ENCODE measurements around the gene AKR1C8. TPM values are rescaled to one million over a fixed set of nuclear protein-coding genes. Genes with fewer than 3 reads are reported as not detected.

Gene AKR1C8
- total RNA-seq (not detected in 2 replicates), polyA plus RNA-seq (not detected in 2 replicates), polyA minus RNA-seq (not detected in 2 replicates)
- not detected for total RNA-seq (2013)

DNA sequence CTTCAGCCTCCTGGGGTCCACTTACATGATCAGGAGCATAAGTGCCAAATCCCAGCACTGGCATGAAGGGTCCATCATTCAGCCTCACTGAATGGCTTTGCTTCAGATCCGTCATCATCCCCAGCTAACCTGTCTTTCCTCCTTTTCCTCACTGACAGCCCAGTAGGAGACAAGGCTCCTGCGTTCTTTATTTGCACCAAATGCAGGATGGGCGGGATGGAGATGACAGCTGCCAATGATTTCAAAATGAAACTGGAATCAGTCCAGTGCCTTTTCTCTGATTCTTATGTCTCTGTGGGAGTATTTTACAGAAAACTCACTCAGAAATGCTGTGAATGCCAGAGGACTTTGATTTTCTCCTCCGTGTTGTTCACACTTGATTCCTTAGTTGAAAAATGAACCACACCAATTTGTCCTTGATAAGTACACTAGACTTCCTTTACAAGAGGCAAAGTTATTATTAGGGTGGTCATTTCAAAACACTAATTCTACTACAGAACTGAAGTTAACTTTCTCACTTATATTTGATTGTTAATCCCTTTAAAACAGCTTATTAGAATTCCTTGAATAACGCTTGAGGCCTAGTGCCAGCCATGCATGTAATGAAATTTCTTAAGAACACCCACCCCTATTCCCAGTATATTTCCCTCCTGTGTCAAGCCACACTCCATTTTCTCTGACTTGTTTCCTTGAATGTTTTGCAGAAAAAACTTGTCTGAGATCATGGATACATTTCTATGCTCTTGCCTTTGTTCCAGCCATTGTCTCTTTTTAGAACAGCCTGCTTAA is at the start of gene AKR1C8:
TSS of gene AKR1C8 (minus strand) at position 164 of the 789 bp plus-strand sequence. CDS start at position 118, 46 bp downstream.
- no peaks in the 10 kb centered on the region for H3K4me1 Mint-ChIP-seq
- WGBS (ENCODE audit: insufficient coverage): 90% methylated on average over 1 of the region's 5 CpGs
- Histone ChIP-seq H3K27ac (ENCODE audit: low read length in 2 of 2) (no peak within 1 kb of the TSS), H2AFZ (ENCODE audit: insufficient read depth, low read depth, low read length, poor library complexity, severe bottlenecking) (no peak within 1 kb of the TSS), H3K9me3 (ENCODE audit: control extremely low read depth in 1 of 3, control insufficient read depth in 2 of 3, insufficient read depth in 1 of 3, low read length in 2 of 3) (no peaks in the 10 kb centered on the region), H3K36me3 (replicated peaks in 1 of 2; ENCODE audit: control extremely low read depth in 1 of 2, control insufficient read depth in 1 of 2, extremely low read depth in 1 of 2, insufficient read depth in 2 of 2, low read length in 1 of 2) (no peaks in the 10 kb centered on the region), H4K20me1 (ENCODE audit: control insufficient read depth, insufficient read depth, low read length, poor library complexity, severe bottlenecking) (no peaks in the 10 kb centered on the region), H3K4me1 (ENCODE audit: control insufficient read depth in 2 of 2, insufficient read depth in 2 of 2, low read length in 2 of 2) (no peaks in the 10 kb centered on the region), H3K27me3 (replicated peaks in 1 of 4; ENCODE audit: control extremely low read depth in 1 of 4, control insufficient read depth in 3 of 4, insufficient read depth in 4 of 4, low read length in 3 of 4) (no peaks in the 10 kb centered on the region), H3K4me3 (ENCODE audit: control extremely low read depth in 1 of 5, extremely low read depth in 1 of 5, insufficient read depth in 1 of 5, low read depth in 2 of 5, low read length in 4 of 5) (no peak within 1 kb of the TSS), H3K79me2 (ENCODE audit: control insufficient read depth, insufficient read depth, low read length) (no peaks in the 10 kb centered on the region), H3K4me2 (replicated peaks; ENCODE audit: low read depth, low read length, poor library complexity, severe bottlenecking) (no peak within 1 kb of the TSS), H3K9ac (ENCODE audit: low read length) (no peak within 1 kb of the TSS)
- no peak for DNase-seq
- CTCF ChIA-PET: no interaction called here
- no peaks in the 10 kb centered on the region for H3K9me3 Mint-ChIP-seq (ENCODE audit: insufficient read depth)
- POLR2A ChIA-PET: no interaction called here
- H3K27ac Mint-ChIP-seq: no peak within 1 kb of the TSS
- no peak within 1 kb of the TSS for H3K4me3 Mint-ChIP-seq
- H3K27me3 Mint-ChIP-seq: peaks cover 9% of the 10 kb centered on the region
- intact Hi-C loops (cut with micrococcal nuclease): no loop called here
- no peak for ATAC-seq (ENCODE audit: low read depth)
- TF ChIP-seq, protein P1, sequence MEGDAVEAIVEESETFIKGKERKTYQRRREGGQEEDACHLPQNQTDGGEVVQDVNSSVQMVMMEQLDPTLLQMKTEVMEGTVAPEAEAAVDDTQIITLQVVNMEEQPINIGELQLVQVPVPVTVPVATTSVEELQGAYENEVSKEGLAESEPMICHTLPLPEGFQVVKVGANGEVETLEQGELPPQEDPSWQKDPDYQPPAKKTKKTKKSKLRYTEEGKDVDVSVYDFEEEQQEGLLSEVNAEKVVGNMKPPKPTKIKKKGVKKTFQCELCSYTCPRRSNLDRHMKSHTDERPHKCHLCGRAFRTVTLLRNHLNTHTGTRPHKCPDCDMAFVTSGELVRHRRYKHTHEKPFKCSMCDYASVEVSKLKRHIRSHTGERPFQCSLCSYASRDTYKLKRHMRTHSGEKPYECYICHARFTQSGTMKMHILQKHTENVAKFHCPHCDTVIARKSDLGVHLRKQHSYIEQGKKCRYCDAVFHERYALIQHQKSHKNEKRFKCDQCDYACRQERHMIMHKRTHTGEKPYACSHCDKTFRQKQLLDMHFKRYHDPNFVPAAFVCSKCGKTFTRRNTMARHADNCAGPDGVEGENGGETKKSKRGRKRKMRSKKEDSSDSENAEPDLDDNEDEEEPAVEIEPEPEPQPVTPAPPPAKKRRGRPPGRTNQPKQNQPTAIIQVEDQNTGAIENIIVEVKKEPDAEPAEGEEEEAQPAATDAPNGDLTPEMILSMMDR (IDR thresholded peaks at IDR 0.05): no peak
- TF ChIP-seq EZH2 (IDR thresholded peaks at IDR 0.05; ENCODE audit: borderline replicate concordance, insufficient read depth, low read depth, low read length, poor library complexity, severe bottlenecking): no peak

- ChIA-PET POLR2A (no interaction called here), CTCF (no interaction called here)
- WGBS (ENCODE audit: insufficient coverage): 72% methylated on average over 5 of the region's 6 CpGs
- Histone ChIP-seq H2AFZ (ENCODE audit: insufficient read depth, low read depth, low read length, poor library complexity, severe bottlenecking) (no peak overlapping the region), H3K4me1 (ENCODE audit: control insufficient read depth in 2 of 2, insufficient read depth in 2 of 2, low read length in 2 of 2) (no peaks in the 10 kb centered on the region), H3K36me3 (replicated peaks in 1 of 2; ENCODE audit: control extremely low read depth in 1 of 2, control insufficient read depth in 1 of 2, extremely low read depth in 1 of 2, insufficient read depth in 2 of 2, low read length in 1 of 2) (no peaks in the 10 kb centered on the region), H3K4me2 (replicated peaks; ENCODE audit: low read depth, low read length, poor library complexity, severe bottlenecking) (no peak overlapping the region), H3K79me2 (ENCODE audit: control insufficient read depth, insufficient read depth, low read length) (no peaks in the 10 kb centered on the region), H3K27me3 (replicated peaks in 1 of 4; ENCODE audit: control extremely low read depth in 1 of 4, control insufficient read depth in 3 of 4, insufficient read depth in 4 of 4, low read length in 3 of 4) (no peaks in the 10 kb centered on the region), H4K20me1 (ENCODE audit: control insufficient read depth, insufficient read depth, low read length, poor library complexity, severe bottlenecking) (no peaks in the 10 kb centered on the region), H3K4me3 (ENCODE audit: control extremely low read depth in 1 of 5, extremely low read depth in 1 of 5, insufficient read depth in 1 of 5, low read depth in 2 of 5, low read length in 4 of 5) (no peak overlapping the region), H3K9me3 (ENCODE audit: control extremely low read depth in 1 of 3, control insufficient read depth in 2 of 3, insufficient read depth in 1 of 3, low read length in 2 of 3) (no peaks in the 10 kb centered on the region), H3K9ac (ENCODE audit: low read length) (no peak overlapping the region), H3K27ac (ENCODE audit: low read length in 2 of 2) (no peak overlapping the region)
- Mint-ChIP-seq H3K27me3 (peaks cover 6% of the 10 kb centered on the region), H3K9me3 (ENCODE audit: insufficient read depth) (peaks cover 7% of the 10 kb centered on the region), H3K4me1 (no peaks in the 10 kb centered on the region), H3K4me3 (no peak overlapping the region), H3K27ac (no peak overlapping the region)
- ATAC-seq (ENCODE audit: low read depth) (no peak), DNase-seq (no peak)
- TF ChIP-seq, protein P1 (IDR thresholded peaks at IDR 0.05): no peak
- TF ChIP-seq EZH2 (IDR thresholded peaks at IDR 0.05; ENCODE audit: borderline replicate concordance, insufficient read depth, low read depth, low read length, poor library complexity, severe bottlenecking): no peak
- intact Hi-C loops (cut with micrococcal nuclease): no loop called here
Measured at GRCh38 chr10:5234106-5234860, 49.3 kb upstream of the AKR1C8 start.

Measured in B cell (primary cell).